Fibroblast of skin of right biceps (primary cell): ENCODE measurements around the gene CKAP2.
"Not testable (repeated sequence)": the region's sequence is repeated elsewhere in the genome, so short reads cannot be mapped to it uniquely, and the experiment has no call there.

Experiments
- DNase-seq: peaks from one replicate; pipeline ENCODE4 v3.0.0-alpha.2; 2013

CKAP2 gene

DNA sequence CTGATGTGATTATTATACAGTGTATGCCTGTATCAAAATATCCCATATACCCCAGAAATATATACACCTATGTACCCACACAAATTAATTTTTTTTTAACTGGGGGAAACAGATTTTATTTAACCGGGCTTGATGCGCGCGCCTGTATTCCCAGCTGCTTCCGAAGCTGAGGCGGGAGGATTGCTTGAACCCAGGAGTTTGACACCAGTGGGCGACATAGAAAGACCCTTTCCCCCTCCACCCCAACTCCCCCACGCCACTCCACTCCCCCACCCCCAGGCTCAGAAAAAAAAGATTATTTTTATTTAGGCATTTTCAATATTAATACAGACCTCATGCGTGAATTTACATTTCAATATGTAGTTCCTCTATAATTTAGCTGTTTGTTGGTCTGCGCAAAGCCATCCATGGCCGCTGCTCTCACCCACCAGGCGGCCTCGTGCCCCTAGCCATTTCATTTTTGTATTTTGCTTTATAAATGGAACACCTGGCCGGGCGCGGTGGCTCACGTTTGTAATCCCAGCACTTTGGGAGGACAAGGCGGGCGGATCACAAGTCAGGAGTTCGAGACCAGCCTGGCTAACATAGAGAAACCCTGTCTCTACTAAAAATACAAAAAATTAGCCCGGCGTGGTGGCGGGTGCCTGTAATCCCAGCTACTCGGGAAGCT lies 4.0 kb upstream of the CKAP2 start:
- no peak for DNase-seq

DNA sequence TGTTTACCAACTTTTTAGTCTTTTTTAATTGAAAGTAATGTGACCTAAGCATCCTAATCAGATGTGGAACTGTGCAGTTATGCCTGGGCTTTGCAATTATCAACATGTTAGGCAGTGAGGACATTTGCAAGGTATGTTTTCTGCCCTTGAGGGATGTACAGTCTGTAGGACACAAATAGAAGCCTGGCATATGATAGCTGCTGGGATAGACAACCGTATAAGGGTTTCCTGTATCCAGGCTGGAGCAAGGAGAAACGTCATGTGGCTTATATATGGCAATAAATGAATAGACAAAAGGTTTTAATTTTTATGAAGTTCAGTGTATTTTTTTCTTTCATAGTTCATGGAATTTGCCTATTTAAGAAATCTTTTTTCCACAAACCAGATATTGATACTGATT lies 2.8 kb upstream of the CKAP2 start:
- no peak for DNase-seq

DNA sequence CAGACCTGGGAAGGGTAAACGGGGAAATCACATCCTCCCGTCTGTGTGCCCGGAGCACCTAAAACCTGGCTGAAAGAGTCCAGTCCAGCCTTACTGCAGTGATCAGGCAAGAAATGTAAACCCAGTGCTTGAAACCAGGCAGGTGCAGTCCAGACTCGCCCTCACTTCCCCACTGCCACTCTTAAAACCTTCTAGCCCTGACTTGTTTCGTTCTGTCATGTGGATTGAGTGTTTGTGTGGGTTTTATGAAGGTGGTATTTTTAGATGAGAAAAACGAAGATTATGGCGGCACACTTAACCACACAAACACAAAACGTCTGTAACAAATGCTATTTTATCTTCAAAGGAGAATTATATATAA lies 839 bp upstream of the CKAP2 start:
- DNase-seq: peak; percentile 5

DNA sequence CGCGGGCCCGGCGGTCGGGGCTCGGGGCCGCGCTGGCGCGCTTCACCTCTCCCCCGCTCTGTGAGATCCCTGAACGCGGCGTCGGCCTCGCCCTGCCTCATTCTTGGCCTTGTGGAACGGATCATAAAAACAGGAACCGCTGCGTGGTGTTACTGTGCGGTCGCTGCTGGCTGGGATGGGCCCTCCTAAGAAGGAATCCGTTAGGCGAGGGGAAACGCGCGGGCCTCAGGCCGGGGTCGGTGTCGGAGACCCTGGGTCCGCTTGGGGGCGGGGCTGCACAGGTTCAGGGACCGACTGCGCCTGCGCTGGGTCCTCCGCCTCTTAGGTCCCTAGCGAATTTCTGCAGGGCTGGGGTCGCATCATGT lies 381 bp downstream of the CKAP2 start:
- peak; percentile 59 for DNase-seq

DNA sequence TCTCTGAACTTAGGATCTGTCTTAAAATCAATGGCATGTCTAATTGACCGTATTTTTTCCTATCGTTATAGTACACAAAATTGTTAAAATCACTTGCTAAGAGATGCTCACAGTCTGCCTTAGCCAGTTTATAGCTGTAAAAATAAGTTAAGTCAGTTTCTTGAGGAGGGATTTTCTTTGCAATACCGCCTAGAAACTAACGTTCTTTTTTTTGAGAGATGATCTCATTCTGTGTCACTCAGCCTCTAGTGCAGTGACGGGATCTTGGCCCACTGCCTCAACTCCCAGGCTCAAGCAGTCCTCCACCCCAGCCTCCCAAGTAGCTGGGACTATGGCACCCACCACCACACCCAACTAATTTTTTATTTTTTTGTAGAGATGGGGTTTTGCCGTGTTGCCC lies 4.4 kb downstream of the CKAP2 start:
- peak; percentile 69 for DNase-seq

DNA sequence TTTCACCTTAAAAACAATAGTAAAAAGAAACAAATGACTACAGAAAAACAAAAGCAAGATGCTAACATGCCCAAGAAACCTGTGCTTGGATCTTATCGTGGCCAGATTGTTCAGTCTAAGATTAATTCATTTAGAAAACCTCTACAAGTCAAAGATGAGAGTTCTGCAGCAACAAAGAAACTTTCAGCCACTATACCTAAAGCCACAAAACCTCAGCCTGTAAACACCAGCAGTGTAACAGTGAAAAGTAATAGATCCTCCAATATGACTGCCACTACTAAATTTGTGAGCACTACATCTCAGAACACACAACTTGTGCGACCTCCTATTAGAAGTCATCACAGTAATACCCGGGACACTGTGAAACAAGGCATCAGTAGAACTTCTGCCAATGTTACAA lies 6.0 kb downstream of the CKAP2 start:
- no peak for DNase-seq

DNA sequence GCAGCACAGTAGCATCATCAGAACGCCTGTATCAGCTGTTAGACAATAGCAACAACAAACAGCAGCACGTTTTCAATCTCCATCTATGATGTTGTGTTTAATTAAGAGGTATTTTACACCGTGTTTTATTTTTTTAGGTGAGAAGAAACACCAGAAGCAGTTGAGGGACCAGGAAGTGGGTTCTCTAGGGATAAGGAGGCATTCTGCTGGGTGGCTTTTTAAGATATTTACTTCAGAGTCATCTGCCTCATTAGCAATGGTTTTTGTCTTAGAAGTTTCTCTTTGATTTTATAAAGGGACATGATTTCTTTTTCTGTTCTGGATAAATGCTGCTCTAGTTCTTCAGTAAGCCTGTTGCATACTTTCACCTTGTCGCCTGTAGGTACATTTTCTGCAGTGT lies 8.2 kb downstream of the CKAP2 start:
- DNase-seq: no peak

DNA sequence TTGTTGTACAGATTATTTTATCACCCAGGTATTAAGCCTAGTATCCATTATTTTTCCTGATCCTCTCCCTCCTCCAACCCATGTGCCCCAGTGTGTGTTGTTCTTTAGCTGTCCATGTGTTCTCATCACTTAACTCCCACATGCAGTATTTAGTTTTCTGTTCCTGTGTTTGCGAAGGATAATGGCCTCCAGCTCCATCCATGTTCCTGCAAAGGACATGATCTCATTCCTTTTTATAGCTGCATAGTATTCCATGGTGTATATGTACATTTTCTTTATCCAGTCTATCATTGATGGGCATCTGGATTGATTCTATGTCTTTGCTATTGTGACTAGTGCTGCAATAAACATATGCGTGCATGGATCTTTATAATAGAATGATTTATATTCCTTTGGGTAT lies 13.2 kb downstream of the CKAP2 start:
- DNase-seq: not testable (repeated sequence)

DNA sequence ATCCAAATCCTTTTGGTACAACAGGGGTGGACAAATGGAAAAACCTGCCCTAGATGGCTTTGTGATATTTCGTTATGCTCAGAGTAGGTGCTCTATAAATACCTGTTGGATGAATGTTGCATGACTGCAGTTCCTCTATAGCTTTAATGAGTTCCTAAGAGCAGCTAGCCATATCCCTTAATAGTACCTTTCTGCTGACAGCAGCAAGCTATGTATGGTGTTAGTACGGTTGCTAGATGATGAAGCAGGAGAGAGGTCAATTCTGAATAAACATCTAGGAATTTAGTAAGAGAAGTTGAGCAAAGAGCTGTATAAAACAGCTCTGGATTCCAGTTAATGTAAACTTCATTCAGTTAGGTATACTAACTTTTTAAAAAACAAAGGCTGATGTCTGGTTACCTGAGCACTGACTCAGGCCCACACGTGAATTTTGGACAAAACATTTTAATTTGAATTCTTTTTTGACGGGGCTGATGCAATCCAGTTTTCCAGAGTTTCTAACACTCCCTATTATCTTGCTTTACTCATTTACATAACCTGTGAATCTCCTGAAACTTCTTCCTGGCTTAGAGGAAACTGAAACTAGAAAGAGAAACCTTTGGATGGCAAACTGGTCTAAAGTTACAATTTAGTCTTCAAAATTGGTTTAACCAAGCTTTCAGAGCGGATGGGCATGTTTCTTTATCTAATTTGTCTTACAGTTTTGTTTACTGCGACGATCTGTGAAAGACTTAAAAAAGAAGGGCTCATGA lies 25.6 kb downstream of the CKAP2 start:
- not testable (repeated sequence) for DNase-seq

DNA sequence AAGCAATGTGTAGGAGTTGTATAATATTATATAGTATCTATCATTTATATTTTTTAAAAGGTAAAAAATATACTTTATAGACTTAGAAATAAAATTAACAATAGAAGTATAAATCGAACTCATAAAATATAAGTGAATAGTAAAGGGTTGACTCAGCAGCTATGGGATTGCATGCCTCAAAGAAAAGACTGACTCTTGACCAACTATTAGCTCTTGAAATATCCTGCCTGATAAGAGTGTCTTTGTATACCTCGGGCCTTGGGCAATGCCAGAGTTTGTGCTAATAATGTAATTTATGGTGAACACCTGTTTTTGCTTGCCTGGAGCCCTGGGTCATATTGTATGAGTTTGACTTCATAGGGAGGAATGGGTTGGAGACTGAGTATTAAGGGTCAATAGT lies 31.8 kb downstream of the CKAP2 start:
- not testable (repeated sequence) for DNase-seq

DNA sequence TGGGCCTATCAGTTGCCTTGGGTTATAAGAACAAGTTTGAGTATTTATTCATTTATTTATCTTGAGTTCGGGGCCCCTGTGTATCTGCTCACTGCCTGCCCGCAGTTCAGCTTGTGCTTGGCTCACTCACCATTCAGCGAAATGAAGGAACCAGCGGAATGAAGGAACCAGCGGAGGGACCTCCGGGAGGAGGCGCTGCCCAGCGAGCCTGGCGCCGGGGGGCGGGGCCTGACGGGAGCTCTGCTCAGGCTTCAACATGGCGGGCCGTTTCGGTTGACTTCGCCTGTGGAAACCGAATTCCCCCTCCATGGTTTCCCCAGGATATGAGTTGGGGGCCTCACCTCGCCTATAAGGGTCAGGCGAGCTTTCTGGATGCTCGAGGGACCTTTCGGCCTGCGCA lies 33.5 kb downstream of the CKAP2 start:
- DNase-seq: not testable (repeated sequence)

DNA sequence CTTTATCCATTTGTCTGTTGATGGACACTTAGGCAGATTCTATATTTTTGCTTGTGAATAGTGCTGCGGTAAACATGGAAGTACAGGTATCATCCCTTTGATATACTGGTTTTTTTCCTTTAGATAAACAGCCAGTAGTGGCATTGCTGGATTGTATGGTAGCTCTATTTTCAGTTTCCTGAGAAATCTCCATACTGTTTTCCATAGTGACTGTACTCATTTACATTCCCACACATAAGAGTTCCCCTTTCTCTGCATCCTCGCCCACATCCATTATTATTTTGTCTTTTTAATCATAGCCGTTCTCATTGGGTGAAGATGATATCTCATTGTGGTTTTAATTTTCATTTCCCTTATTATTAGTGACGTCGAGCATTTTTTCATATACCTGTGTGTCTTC lies 35.7 kb downstream of the CKAP2 start:
- DNase-seq: not testable (repeated sequence)

DNA sequence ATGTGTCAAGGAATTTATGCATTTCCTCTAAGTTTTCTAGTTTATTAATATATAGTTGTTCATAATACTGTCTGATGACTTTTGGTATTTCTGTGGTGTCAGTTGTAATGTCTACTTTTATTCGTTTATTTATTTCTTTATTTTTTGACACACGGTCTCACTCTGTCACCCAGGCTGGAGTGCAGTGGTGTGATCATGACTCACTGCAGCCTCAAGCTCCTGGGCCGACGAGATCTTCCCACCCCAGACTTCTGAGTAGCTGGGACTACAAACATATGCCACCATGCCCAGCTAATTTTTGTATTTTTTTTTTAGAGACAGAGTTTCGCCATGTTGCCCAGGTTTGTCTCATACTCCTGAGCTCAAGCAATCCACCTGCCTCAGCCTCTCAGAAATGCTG lies 39.0 kb downstream of the CKAP2 start:
- not testable (repeated sequence) for DNase-seq

DNA sequence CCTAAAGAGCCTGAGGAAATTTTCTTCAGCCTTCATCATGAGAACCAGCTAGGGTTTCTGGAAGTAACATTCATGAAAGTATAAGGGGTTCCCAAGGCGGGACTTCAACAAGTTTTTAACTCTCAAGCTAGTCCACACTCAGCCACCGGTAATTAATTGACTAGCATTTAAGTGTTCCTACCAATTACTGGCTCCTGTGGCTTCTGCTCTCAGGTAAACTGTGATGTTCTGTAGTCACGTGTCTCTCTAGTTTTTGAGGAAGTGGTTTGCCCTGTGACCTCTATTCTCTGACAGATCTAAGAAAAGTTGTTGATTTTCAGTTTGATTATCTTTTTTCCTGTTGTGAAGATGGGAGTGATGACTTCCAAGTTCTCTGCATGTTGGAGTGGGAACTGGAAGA lies 42.7 kb downstream of the CKAP2 start:
- not testable (repeated sequence) for DNase-seq

DNA sequence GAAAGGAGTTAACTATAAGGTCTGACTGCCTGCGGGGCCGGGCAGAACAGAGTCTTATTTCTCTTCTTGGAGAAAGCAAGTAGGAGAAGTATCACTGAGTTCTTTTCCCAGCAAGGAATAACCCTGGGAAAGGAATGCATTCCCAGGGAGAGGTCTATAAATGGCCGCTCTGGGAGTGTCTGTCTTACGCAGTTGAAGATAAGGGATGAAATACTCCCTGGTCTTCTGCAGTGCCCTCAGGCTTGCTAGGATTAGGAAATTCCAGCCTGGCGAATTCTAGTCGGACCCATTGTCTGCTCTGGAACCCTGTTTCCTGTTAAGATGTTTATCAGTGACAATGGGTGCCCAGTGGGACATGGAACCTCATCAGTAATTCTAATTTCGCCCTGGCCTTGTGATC lies 47.0 kb downstream of the CKAP2 start:
- not testable (repeated sequence) for DNase-seq

DNA sequence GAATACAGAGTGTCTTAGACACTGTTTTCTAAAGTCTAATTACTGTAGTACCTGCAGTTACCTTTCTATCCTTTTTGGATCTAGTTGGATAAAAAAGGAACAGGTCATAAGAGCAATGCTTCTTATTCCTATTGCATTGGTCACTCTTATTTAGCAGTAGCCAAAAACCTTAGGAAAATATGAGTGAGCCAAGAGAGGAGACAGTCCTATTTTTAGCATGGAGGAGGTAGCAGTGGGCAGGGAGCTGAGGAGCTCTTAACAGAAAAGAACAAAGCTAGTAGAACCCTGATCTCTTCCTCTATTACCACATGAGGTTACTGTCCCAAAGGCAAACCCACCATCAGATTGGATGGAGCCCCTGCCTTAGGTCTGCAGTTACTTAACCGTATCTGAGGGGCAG lies 50.6 kb downstream of the CKAP2 start:
- DNase-seq: not testable (repeated sequence)

DNA sequence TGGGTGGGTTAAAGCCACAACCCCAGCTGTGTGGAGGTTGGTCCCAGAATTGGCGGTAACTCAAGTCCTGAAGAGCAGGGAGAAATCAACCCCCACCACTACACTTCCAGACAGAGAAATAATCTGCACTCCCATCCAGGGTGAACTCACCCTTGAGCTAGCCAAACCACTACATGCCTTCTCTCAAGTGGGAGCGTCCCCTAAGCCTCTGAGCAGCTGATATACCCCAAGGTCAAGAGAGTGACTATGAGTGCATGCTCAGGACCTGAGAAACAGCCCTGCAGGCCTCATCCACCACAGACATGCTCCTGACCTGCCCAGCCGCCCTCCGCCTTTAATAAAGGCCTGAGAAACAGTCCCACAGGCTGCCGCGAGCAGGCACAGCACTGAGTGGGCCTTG lies 54.3 kb downstream of the CKAP2 start:
- not testable (repeated sequence) for DNase-seq

DNA sequence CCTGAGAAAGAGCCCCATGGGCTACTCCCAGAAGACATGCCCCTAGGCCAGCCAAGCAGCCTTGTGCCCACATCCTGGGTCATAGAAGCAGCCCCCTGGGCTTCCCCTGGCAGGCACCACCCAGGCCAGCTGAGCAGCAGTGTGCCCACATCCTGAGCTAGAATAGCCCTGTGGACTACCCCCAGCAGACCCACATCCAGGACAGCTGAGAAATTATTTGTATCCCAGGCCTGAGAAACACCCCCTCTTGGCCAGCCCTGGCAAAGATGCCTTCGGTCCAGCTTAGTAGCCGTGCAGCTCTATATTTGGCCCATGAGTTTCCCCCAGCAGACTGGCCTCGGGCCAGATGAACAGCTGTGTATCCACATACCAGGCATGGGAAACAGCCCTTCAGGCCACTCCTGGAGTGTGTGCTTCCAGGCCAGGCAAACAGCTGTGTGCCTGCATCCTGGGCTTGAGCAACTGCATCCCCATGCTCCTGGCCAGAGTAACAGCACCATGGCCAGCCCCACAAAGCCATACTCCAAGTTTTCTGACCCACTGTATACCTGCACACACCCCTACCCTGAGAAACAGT lies 55.0 kb downstream of the CKAP2 start:
- DNase-seq: not testable (repeated sequence)

DNA sequence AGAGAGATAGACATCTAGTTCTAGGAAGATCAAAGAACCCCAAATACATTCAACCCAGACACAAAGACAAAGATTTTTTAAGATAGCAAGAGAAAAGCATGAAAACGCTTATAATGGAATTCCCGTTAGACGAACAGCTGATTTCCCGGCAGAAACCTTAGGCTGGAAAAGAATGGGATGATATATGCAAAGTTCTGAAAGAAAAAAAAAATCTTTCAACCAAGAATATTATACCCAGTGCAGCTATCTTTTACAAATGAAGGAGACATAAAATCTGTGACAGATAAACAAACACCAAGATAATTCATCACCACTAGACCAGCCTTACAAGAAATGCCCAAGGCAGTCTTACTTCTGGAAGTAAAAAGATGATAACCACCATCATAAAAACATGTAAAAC lies 56.3 kb downstream of the CKAP2 start:
- DNase-seq: not testable (repeated sequence)

DNA sequence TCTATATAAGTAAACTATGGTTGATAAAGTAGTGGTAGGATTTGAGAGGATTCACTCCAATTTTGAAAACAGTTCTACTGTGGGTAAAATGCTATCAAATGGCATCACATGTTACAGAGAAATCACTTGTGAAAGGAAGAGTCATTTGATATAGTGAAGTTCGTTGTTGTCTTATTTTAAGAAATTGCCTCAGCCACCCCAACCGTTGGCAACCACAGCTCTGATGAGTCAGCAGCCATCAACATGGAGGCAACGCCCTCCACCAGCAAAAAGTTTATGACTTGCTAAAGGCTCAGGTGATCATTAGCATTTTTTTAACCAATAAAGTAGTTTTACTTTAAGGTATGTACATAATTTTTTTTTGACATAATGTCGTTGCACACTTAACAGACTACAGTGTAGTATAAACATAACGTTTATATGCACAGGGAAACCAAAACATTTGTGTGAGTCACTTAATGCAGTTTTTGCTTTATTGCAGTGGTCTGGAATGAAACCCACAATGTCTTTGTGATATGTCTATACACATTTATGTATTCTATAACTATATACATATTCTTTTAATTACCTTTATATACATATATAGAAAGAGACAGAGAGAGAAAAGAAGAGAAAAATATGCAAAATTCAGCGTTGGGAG lies 58.8 kb downstream of the CKAP2 start:
- DNase-seq: not testable (repeated sequence)

DNA sequence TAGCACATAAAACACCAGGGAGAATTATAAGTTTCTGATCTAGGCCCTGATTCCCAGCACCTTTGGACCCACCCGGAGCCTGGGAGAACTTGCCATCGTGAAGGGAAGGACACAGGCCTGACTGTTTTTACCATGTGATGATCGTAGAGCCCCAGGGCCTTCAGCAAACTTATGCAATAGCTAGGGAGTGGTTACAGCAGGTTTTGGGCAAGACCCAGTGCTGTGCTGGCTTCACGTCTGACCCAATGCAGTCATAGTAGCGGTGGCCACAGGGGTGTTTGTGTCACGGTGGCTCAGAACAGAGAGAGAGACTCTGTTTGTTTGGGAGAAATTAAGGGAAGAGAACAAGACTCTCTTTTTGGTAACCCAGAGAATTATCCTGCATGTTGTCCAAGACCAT lies 68.0 kb downstream of the CKAP2 start:
- DNase-seq: not testable (repeated sequence)
